ENCODE measurements around the gene OTUB2.

Gene OTUB2

GRCh38 chr14:94077111-94077821, 51.1 kb downstream of the OTUB2 start:
- TF ChIP-seq, protein P1, sequence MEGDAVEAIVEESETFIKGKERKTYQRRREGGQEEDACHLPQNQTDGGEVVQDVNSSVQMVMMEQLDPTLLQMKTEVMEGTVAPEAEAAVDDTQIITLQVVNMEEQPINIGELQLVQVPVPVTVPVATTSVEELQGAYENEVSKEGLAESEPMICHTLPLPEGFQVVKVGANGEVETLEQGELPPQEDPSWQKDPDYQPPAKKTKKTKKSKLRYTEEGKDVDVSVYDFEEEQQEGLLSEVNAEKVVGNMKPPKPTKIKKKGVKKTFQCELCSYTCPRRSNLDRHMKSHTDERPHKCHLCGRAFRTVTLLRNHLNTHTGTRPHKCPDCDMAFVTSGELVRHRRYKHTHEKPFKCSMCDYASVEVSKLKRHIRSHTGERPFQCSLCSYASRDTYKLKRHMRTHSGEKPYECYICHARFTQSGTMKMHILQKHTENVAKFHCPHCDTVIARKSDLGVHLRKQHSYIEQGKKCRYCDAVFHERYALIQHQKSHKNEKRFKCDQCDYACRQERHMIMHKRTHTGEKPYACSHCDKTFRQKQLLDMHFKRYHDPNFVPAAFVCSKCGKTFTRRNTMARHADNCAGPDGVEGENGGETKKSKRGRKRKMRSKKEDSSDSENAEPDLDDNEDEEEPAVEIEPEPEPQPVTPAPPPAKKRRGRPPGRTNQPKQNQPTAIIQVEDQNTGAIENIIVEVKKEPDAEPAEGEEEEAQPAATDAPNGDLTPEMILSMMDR (IDR thresholded peaks at IDR 0.05; ENCODE audit: low read depth, low read length, poor library complexity, severe bottlenecking) = no peak
- TF ChIP-seq EZH2phosphoT487 (IDR thresholded peaks at IDR 0.05; ENCODE audit: borderline replicate concordance, low read length) = no peak
- no peak overlapping the region for H3K27ac ChIP-seq (ENCODE audit: low read depth, low read length)
- H3K9me3 ChIP-seq (ENCODE audit: control insufficient read depth, insufficient read depth, low read length) = peaks cover 18% of the 10 kb centered on the region
- 0 out of 2 replicates have a peak, but pooled peaks cover 8% of the 10 kb centered on the region for H3F3A ChIP-seq (ENCODE audit: control insufficient read depth, insufficient read depth)
- peak overlapping the region; percentile 87 for H3K4me2 ChIP-seq (ENCODE audit: low read length)
- H3K9me2 ChIP-seq (replicated peaks; ENCODE audit: control insufficient read depth, low read length) = no peaks in the 10 kb centered on the region
- peaks cover 100% of the 10 kb centered on the region for H3K79me2 ChIP-seq (ENCODE audit: control insufficient read depth, low read length)
- peaks cover 65% of the 10 kb centered on the region for H3K36me3 ChIP-seq (ENCODE audit: control insufficient read depth, low read length)
- H3K4me1 ChIP-seq (ENCODE audit: control insufficient read depth, low read length) = peaks cover 43% of the 10 kb centered on the region
- no peaks in the 10 kb centered on the region for H3K27me3 ChIP-seq (ENCODE audit: control insufficient read depth, low read length)
- peaks cover 9% of the 10 kb centered on the region; the same call in 1 of the 2 replicates for H4K20me1 ChIP-seq (ENCODE audit: control insufficient read depth, insufficient read depth, low read depth, low read length)
- H3K4me3 ChIP-seq (ENCODE audit: low read length) = peak overlapping the region; percentile 42

- peaks cover 9% of the 10 kb centered on the region; the same call in 1 of the 2 replicates for H4K20me1 ChIP-seq (ENCODE audit: control insufficient read depth, insufficient read depth, low read depth, low read length)
- peaks cover 47% of the 10 kb centered on the region for H3K4me1 ChIP-seq (ENCODE audit: control insufficient read depth, low read length)
- H3F3A ChIP-seq (ENCODE audit: control insufficient read depth, insufficient read depth) = 0 out of 2 replicates have a peak, but pooled peaks cover 8% of the 10 kb centered on the region
- H3K4me3 ChIP-seq (ENCODE audit: low read length) = peak overlapping the region; percentile 97
- peaks cover 62% of the 10 kb centered on the region for H3K36me3 ChIP-seq (ENCODE audit: control insufficient read depth, low read length)
- H3K9me3 ChIP-seq (ENCODE audit: control insufficient read depth, insufficient read depth, low read length) = peaks cover 14% of the 10 kb centered on the region
- H3K27ac ChIP-seq (ENCODE audit: low read depth, low read length) = no peak overlapping the region
- H3K4me2 ChIP-seq (ENCODE audit: low read length) = peak overlapping the region; percentile 87
- H3K9me2 ChIP-seq (replicated peaks; ENCODE audit: control insufficient read depth, low read length) = no peaks in the 10 kb centered on the region
- peaks cover 99% of the 10 kb centered on the region for H3K79me2 ChIP-seq (ENCODE audit: control insufficient read depth, low read length)
- H3K27me3 ChIP-seq (ENCODE audit: control insufficient read depth, low read length) = no peaks in the 10 kb centered on the region
- TF ChIP-seq EZH2phosphoT487 (IDR thresholded peaks at IDR 0.05; ENCODE audit: borderline replicate concordance, low read length) = no peak
- TF ChIP-seq, protein P1 (IDR thresholded peaks at IDR 0.05; ENCODE audit: low read depth, low read length, poor library complexity, severe bottlenecking) = no peak
Measured at GRCh38 chr14:94077823-94078222, 51.7 kb downstream of the OTUB2 start.

- Histone ChIP-seq H3K79me2 (ENCODE audit: control insufficient read depth, low read length) (peaks cover 82% of the 10 kb centered on the region), H3K4me1 (ENCODE audit: control insufficient read depth, low read length) (peaks cover 47% of the 10 kb centered on the region), H3K27ac (ENCODE audit: low read depth, low read length) (peak overlapping the region; percentile 62; the same call in 1 of the 2 replicates), H3K9me2 (replicated peaks; ENCODE audit: control insufficient read depth, low read length) (no peaks in the 10 kb centered on the region), H3K4me2 (ENCODE audit: low read length) (peak overlapping the region; percentile 87), H3F3A (ENCODE audit: control insufficient read depth, insufficient read depth) (0 out of 2 replicates have a peak, but pooled peaks cover 3% of the 10 kb centered on the region), H3K36me3 (ENCODE audit: control insufficient read depth, low read length) (peaks cover 51% of the 10 kb centered on the region), H3K27me3 (ENCODE audit: control insufficient read depth, low read length) (no peaks in the 10 kb centered on the region), H4K20me1 (ENCODE audit: control insufficient read depth, insufficient read depth, low read depth, low read length) (peaks cover 9% of the 10 kb centered on the region; the same call in 1 of the 2 replicates), H3K9me3 (ENCODE audit: control insufficient read depth, insufficient read depth, low read length) (peaks cover 6% of the 10 kb centered on the region), H3K4me3 (ENCODE audit: low read length) (peak overlapping the region; percentile 97)
- TF ChIP-seq, protein P1 (IDR thresholded peaks at IDR 0.05; ENCODE audit: low read depth, low read length, poor library complexity, severe bottlenecking) = no peak
- no peak for TF ChIP-seq EZH2phosphoT487 (IDR thresholded peaks at IDR 0.05; ENCODE audit: borderline replicate concordance, low read length)
Measured at GRCh38 chr14:94079891-94080620, 53.9 kb downstream of the OTUB2 start.
